AG04450 (cell line): Measurements from ENCODE around the gene ADGRD2. TPM values are rescaled to one million over a fixed set of nuclear protein-coding genes. Genes with fewer than 3 reads are reported as not detected.

Experiments used
- CTCF ChIA-PET: fragments of 300-600, 350-600 bp; formaldehyde crosslinking; extraction: SDS; loops from one replicate; lab custom pipeline; 2022; ENCODE audit warnings: antibody characterized with exemption, inconsistent platforms; lab: Charles Lee
- POLR2A ChIA-PET: fragments of 350-600 bp; formaldehyde crosslinking; extraction: SDS; loops from one replicate; lab custom pipeline; 2021; ENCODE audit warnings: antibody characterized with exemption, inconsistent platforms; lab: Yijun Ruan, JAX
- DNase-seq: peaks from one replicate; pipeline ENCODE4 v3.0.0-alpha.2; 2011; ENCODE audit warnings: low read depth, low spot score
- H3K27ac ChIP-seq: one replicate; pipeline ENCODE4 v1.5.1; 2012; ENCODE audit warnings: low read depth, low read length, control low read depth
- H3K27me3 ChIP-seq: one replicate; pipeline ENCODE4 v1.6.0; 2012; ENCODE audit warnings: low read length; ENCODE audit not compliant: control insufficient read depth, insufficient read depth
- H3K4me3 ChIP-seq: 2 replicates; pipeline ENCODE4 v1.5.1; 2011; ENCODE audit warnings: mild to moderate bottlenecking, low read depth, low read length, control low read depth
- H3K9me3 ChIP-seq: 2 replicates; pipeline ENCODE4 v1.5.1; 2012; ENCODE audit warnings: low read length; ENCODE audit not compliant: control insufficient read depth, insufficient read depth
- CTCF ChIP-seq: IDR thresholded peaks from 2 replicates; pipeline ENCODE4 v1.5.1; 2011; ENCODE audit warnings: low read depth, low read length, control low read depth, inconsistent platforms
- polyA plus RNA-seq: library from polyadenylated mRNA; depleted of rRNA; stranded (reverse); fragments of >200 nt; gene quantifications from 2 replicates; pipeline ENCODE4 v1.2.3, GENCODE V29; 2011

The ADGRD2 gene
- polyA plus RNA-seq, 1 experiment: not detected

- DNase-seq: no peak
- Histone ChIP-seq H3K27ac (no peak overlapping the region), H3K9me3 (no peaks in the 10 kb centered on the region), H3K27me3 (peaks cover 32% of the 10 kb centered on the region), H3K4me3 (no peak overlapping the region)
- TF ChIP-seq CTCF: no peak
- ChIA-PET POLR2A (no interaction called here), CTCF (interaction anchor here (0.7 kb wide), 1 partner anchor 249 kb away, joined by 7 read pairs; no protein-coding TSS in a partner anchor)
Measured at GRCh38 chr9:124467410-124468060, 17.3 kb downstream of the ADGRD2 start.

- no peak for DNase-seq
- Histone ChIP-seq H3K27ac (no peak overlapping the region), H3K9me3 (no peaks in the 10 kb centered on the region), H3K4me3 (no peak overlapping the region), H3K27me3 (peaks cover 31% of the 10 kb centered on the region)
- POLR2A ChIA-PET: no interaction called here
- no peak for TF ChIP-seq CTCF
- CTCF ChIA-PET: no interaction called here
Measured at GRCh38 chr9:124468061-124468740, 17.9 kb downstream of the ADGRD2 start.

- Histone ChIP-seq H3K9me3 (no peaks in the 10 kb centered on the region), H3K27ac (no peak overlapping the region), H3K4me3 (no peak overlapping the region), H3K27me3 (peaks cover 29% of the 10 kb centered on the region)
- ChIA-PET POLR2A (no interaction called here), CTCF (no interaction called here)
- no peak for TF ChIP-seq CTCF
- DNase-seq: no peak
Measured at GRCh38 chr9:124469011-124469832, 19.0 kb downstream of the ADGRD2 start.

GRCh38 chr9:124470306-124470705 is 20.1 kb downstream of the ADGRD2 start:
- DNase-seq: no peak
- Histone ChIP-seq H3K9me3 (no peaks in the 10 kb centered on the region), H3K4me3 (no peak overlapping the region), H3K27me3 (peaks cover 39% of the 10 kb centered on the region), H3K27ac (no peak overlapping the region)
- ChIA-PET POLR2A (no interaction called here), CTCF (no interaction called here)
- no peak for TF ChIP-seq CTCF
